ENCODE results near the gene TBRG1.

DNA sequence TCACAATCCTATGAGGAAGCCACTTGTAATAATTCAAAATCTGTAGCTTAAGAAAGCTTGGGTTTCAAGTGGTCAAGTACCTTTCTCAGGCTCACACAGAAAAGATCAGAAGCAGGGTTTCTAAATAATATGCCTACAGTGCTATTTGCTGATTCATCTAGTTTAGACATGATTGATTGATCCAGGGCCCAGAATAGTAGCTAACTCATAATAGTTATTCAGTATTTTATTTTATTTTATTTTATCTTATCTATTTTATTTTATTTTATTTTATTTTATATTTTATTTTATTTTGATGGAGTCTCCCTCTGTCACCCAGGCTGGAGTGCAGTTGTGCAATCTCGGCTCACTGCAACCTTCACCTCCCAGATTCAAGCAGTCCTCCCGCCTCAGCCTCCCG is 27.4 kb upstream of the TBRG1 start:
- TF ChIP-seq POLR2AphosphoS5 (IDR thresholded peaks at IDR 0.05) (no peak), POLR2A (IDR thresholded peaks at IDR 0.05) (no peak)

All from breast epithelium (tissue), 3 donors.